ENCODE results near the gene CDIP1. TPM values are rescaled to one million over a fixed set of nuclear protein-coding genes. Genes with fewer than 3 reads are reported as not detected.

Gene CDIP1
- total and polyA plus RNA-seq, 11 donors, result 33.3 to 51.1 (median 46.3) TPM

DNA sequence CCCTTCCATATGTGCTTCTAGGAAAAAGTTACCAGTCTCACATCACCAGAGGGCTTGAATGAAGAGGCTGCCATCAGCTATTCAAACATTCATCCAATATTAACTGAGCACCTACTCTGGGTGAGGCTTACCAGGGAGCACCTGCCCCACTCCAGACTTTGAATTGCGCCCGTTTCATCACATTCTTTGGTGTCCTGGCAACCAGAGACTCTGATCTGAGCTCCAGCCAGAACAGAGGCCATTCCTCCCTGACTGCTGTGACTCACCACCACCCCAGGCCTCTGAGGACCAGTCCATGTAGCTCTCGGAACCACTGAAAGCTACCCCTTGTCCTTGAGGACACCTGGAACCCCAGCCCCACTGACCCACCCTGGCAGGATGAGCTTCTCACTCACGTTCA, 17.5 kb upstream of the CDIP1 start, which contains the start of gene C16orf96:
Gene C16orf96, plus strand, starts transcription at position 229 of the 400 bp plus-strand sequence. Its CDS starts 150 bp downstream, at position 379.
- Histone ChIP-seq H3K9me3 (no peaks in the 10 kb centered on the region), H3K27ac (no peak within 1 kb of the TSS), H3K4me1 (no peaks in the 10 kb centered on the region), H3K27me3 (no peaks in the 10 kb centered on the region), H3K36me3 (no peaks in the 10 kb centered on the region), H3K4me3 (no peak within 1 kb of the TSS)
- DNase-seq (no peak), ATAC-seq (peak in 1 of 4 donors; percentile 34)
- no peak for TF ChIP-seq POLR2A (IDR thresholded peaks at IDR 0.05)
- TF ChIP-seq, protein P1, sequence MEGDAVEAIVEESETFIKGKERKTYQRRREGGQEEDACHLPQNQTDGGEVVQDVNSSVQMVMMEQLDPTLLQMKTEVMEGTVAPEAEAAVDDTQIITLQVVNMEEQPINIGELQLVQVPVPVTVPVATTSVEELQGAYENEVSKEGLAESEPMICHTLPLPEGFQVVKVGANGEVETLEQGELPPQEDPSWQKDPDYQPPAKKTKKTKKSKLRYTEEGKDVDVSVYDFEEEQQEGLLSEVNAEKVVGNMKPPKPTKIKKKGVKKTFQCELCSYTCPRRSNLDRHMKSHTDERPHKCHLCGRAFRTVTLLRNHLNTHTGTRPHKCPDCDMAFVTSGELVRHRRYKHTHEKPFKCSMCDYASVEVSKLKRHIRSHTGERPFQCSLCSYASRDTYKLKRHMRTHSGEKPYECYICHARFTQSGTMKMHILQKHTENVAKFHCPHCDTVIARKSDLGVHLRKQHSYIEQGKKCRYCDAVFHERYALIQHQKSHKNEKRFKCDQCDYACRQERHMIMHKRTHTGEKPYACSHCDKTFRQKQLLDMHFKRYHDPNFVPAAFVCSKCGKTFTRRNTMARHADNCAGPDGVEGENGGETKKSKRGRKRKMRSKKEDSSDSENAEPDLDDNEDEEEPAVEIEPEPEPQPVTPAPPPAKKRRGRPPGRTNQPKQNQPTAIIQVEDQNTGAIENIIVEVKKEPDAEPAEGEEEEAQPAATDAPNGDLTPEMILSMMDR (IDR thresholded peaks at IDR 0.05), result no peak
- WGBS, 4 donors, result 78 to 97% (median 85%) methylated on average over 3 to 4 of the region's 4 CpGs
- intact Hi-C loops (cut with DNase I), result no loop called here

DNA sequence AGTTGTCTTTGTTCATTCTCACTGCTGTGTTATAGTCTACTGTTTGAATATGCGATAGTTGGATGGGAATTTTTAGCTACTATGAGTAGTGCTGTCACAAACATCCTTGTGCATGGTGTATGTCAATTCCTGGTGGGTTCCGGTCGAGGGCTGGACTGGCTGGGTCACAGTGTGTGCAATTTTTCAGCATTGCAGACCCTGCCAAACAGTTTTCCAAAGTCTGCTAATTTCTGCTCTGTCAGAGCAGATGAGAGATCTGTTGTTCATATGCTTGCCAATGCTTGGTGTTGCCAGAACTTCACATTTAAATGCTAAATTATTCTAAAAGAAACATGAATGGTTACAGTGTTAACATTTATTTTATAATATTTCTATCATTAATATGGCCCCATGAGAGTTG, 14.0 kb upstream of the CDIP1 start:
- WGBS, 4 donors, result 49 to 72% (median 60%) methylated on average over 3 of the region's 3 CpGs
- no peak overlapping the region for H3K27ac ChIP-seq
- H3K36me3 ChIP-seq, result no peaks in the 10 kb centered on the region
- no peak overlapping the region for H3K4me3 ChIP-seq
- no peaks in the 10 kb centered on the region for H3K27me3 ChIP-seq
- DNase-seq (no peak), ATAC-seq (no peak)
- TF ChIP-seq, protein P1 (IDR thresholded peaks at IDR 0.05), result no peak
- TF ChIP-seq POLR2A (IDR thresholded peaks at IDR 0.05), result no peak
- no peaks in the 10 kb centered on the region for H3K9me3 ChIP-seq
- no peaks in the 10 kb centered on the region for H3K4me1 ChIP-seq
- intact Hi-C loops (cut with DNase I), result no loop called here

DNA sequence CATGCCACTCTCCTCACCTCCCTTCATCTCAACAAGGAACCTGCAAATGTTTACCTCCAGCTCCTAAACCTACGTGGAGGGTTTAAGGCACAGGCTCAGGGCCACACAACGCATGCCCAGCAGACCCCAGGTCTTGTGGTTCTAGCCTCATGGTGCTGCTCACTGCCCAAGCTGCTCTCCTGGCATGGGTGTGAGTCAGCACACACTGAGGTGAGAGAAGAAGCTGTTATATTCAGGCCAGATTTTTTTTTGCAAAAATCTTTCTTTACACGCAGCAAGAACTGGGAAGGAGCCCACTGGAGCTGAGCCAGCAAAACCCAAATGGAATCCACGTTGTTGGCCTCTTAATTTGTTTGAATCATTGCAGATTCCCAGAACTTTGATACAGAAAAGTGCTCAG, 12.0 kb upstream of the CDIP1 start:
- intact Hi-C loops (cut with DNase I), result no loop called here
- TF ChIP-seq, protein P1 (IDR thresholded peaks at IDR 0.05), result no peak
- no peak for TF ChIP-seq POLR2A (IDR thresholded peaks at IDR 0.05)
- no peak overlapping the region for H3K4me3 ChIP-seq
- H3K27me3 ChIP-seq, result no peaks in the 10 kb centered on the region
- no peak overlapping the region for H3K27ac ChIP-seq
- H3K9me3 ChIP-seq, result no peaks in the 10 kb centered on the region
- no peak for ATAC-seq
- no peaks in the 10 kb centered on the region for H3K4me1 ChIP-seq
- WGBS, 4 donors, result 43 to 55% (median 47%) methylated on average over 4 of the region's 4 CpGs
- no peak for DNase-seq
- H3K36me3 ChIP-seq, result no peaks in the 10 kb centered on the region

DNA sequence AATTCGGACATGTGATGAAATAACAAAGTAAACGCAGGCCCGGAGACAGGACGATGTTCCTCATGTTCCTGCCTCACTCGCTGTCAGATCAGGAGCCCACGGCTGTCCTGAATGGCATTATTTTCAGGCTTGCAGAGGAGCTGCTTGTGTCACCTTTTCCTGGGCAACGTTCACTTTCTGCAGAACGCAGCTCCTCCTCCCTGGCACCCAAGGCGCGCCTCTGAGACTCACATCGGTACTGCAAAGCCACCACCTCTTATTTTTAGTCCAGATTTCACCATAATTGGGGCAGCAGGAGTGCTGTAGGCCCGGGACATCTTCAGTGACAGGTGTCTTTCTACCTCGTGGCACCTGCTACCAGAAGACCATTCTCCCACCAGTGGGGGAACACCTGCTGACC, 9.6 kb upstream of the CDIP1 start:
- no peak overlapping the region for H3K4me3 ChIP-seq
- H3K9me3 ChIP-seq, result no peaks in the 10 kb centered on the region
- no peak overlapping the region for H3K27ac ChIP-seq
- H3K27me3 ChIP-seq, result no peaks in the 10 kb centered on the region
- intact Hi-C loops (cut with DNase I), result loop anchor here in 9 of 10 donors (1.0 to 5.0 kb wide), 6 partner anchors 29 to 42 kb away; no protein-coding TSS in a partner anchor
- no peak for TF ChIP-seq POLR2A (IDR thresholded peaks at IDR 0.05)
- TF ChIP-seq, protein P1 (IDR thresholded peaks at IDR 0.05), result no peak
- no peaks in the 10 kb centered on the region for H3K36me3 ChIP-seq
- WGBS, 4 donors, result 75 to 87% (median 81%) methylated on average over 13 of the region's 13 CpGs
- peak in 1 of 5 donors; percentile 15 for DNase-seq
- H3K4me1 ChIP-seq, result no peaks in the 10 kb centered on the region
- ATAC-seq, result no peak
